ENCODE results near the gene TRIM7.

TRIM7 gene

GRCh38 chr5:181190711-181191525, 14.1 kb downstream of the TRIM7 start:
- no peaks in the 10 kb centered on the region for H3K36me3 ChIP-seq (ENCODE audit: control insufficient read depth, insufficient read depth, low read length)
- peaks cover 17% of the 10 kb centered on the region for H3K27me3 ChIP-seq (ENCODE audit: control insufficient read depth, insufficient read depth, low read length)
- DNase-seq (ENCODE audit: low read depth, low spot score), result no peak
- peaks cover 3% of the 10 kb centered on the region; the same call in 1 of the 2 replicates for H3K4me1 ChIP-seq (ENCODE audit: control insufficient read depth, insufficient read depth, low read length)
- H3K4me3 ChIP-seq (ENCODE audit: low read length), result peak overlapping the region; percentile 78
- no CpG with 5 or more reads among the region's 66 CpGs for WGBS (ENCODE audit: insufficient coverage, insufficient read length)
- no peaks in the 10 kb centered on the region; the same call in 1 of the 2 replicates for H3K9me3 ChIP-seq (ENCODE audit: control insufficient read depth, insufficient read depth, low read length)
- H3K27ac ChIP-seq (ENCODE audit: low read length), result no peak overlapping the region

DNA sequence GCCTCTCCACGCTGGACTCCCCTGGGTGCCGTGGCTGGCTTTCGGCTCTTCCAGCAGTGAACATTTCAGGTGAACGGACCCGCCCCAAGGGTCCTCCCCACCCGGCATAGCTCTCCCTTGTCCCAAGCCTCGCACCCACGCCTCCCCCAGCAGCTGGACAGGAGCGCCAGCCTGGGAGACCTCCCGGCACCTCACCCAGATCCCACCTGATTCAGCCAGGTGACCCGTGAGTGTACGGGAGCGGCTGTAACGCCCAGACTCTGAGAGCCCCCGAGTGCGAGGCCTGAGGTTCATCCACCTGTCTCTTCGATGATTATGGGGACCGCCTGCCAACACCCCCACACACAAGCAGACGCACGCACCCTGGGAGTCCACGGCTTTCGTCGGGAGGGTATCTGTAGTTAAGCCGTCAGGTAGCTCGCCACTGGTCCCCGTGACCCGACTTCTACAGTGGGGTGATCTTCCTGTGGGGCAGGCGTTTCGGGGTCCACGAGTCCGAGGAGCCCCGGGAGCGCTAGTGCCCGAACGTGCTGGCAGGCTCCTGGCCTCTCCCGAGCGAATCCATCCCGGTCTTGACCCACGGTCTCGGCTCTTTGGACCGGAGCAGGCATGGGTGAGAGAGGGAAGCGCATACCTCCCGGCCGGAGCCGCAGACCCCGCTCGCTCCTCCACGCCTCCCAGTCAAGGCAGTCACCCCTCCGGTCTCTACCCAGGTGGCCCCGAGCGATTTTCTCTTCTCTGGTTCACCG, 14.9 kb downstream of the TRIM7 start:
- peaks cover 3% of the 10 kb centered on the region; the same call in 1 of the 2 replicates for H3K4me1 ChIP-seq (ENCODE audit: control insufficient read depth, insufficient read depth, low read length)
- peaks cover 17% of the 10 kb centered on the region for H3K27me3 ChIP-seq (ENCODE audit: control insufficient read depth, insufficient read depth, low read length)
- no peak for DNase-seq (ENCODE audit: low read depth, low spot score)
- no peak overlapping the region for H3K27ac ChIP-seq (ENCODE audit: low read length)
- no CpG with 5 or more reads among the region's 52 CpGs for WGBS (ENCODE audit: insufficient coverage, insufficient read length)
- no peaks in the 10 kb centered on the region; the same call in 1 of the 2 replicates for H3K9me3 ChIP-seq (ENCODE audit: control insufficient read depth, insufficient read depth, low read length)
- H3K36me3 ChIP-seq (ENCODE audit: control insufficient read depth, insufficient read depth, low read length), result no peaks in the 10 kb centered on the region
- peak overlapping the region; percentile 78; the same call in 1 of the 2 replicates for H3K4me3 ChIP-seq (ENCODE audit: low read length)

- peaks cover 3% of the 10 kb centered on the region; the same call in 1 of the 2 replicates for H3K4me1 ChIP-seq (ENCODE audit: control insufficient read depth, insufficient read depth, low read length)
- no peak for DNase-seq (ENCODE audit: low read depth, low spot score)
- no peaks in the 10 kb centered on the region; the same call in 1 of the 2 replicates for H3K9me3 ChIP-seq (ENCODE audit: control insufficient read depth, insufficient read depth, low read length)
- peak overlapping the region; percentile 78; the same call in 1 of the 2 replicates for H3K4me3 ChIP-seq (ENCODE audit: low read length)
- H3K27ac ChIP-seq (ENCODE audit: low read length), result no peak overlapping the region
- H3K27me3 ChIP-seq (ENCODE audit: control insufficient read depth, insufficient read depth, low read length), result peaks cover 17% of the 10 kb centered on the region
- no CpG with 5 or more reads among the region's 41 CpGs for WGBS (ENCODE audit: insufficient coverage, insufficient read length)
- H3K36me3 ChIP-seq (ENCODE audit: control insufficient read depth, insufficient read depth, low read length), result no peaks in the 10 kb centered on the region
Observed at GRCh38 chr5:181189363-181189961, 15.5 kb downstream of the TRIM7 start.

- H3K36me3 ChIP-seq (ENCODE audit: control insufficient read depth, insufficient read depth, low read length), result no peaks in the 10 kb centered on the region
- H3K27ac ChIP-seq (ENCODE audit: low read length), result no peak overlapping the region
- peaks cover 3% of the 10 kb centered on the region; the same call in 1 of the 2 replicates for H3K4me1 ChIP-seq (ENCODE audit: control insufficient read depth, insufficient read depth, low read length)
- no CpG with 5 or more reads among the region's 35 CpGs for WGBS (ENCODE audit: insufficient coverage, insufficient read length)
- peak overlapping the region; percentile 78 for H3K4me3 ChIP-seq (ENCODE audit: low read length)
- H3K27me3 ChIP-seq (ENCODE audit: control insufficient read depth, insufficient read depth, low read length), result peaks cover 17% of the 10 kb centered on the region
- no peaks in the 10 kb centered on the region; the same call in 1 of the 2 replicates for H3K9me3 ChIP-seq (ENCODE audit: control insufficient read depth, insufficient read depth, low read length)
- DNase-seq (ENCODE audit: low read depth, low spot score), result no peak
Observed at GRCh38 chr5:181188700-181189362, 16.2 kb downstream of the TRIM7 start.

- peaks cover 3% of the 10 kb centered on the region; the same call in 1 of the 2 replicates for H3K4me1 ChIP-seq (ENCODE audit: control insufficient read depth, insufficient read depth, low read length)
- peaks cover 17% of the 10 kb centered on the region for H3K27me3 ChIP-seq (ENCODE audit: control insufficient read depth, insufficient read depth, low read length)
- no CpG with 5 or more reads among the region's 37 CpGs for WGBS (ENCODE audit: insufficient coverage, insufficient read length)
- peak overlapping the region; percentile 72; the same call in 1 of the 2 replicates for H3K4me3 ChIP-seq (ENCODE audit: low read length)
- H3K9me3 ChIP-seq (ENCODE audit: control insufficient read depth, insufficient read depth, low read length), result no peaks in the 10 kb centered on the region; the same call in 1 of the 2 replicates
- no peaks in the 10 kb centered on the region for H3K36me3 ChIP-seq (ENCODE audit: control insufficient read depth, insufficient read depth, low read length)
- H3K27ac ChIP-seq (ENCODE audit: low read length), result no peak overlapping the region
- DNase-seq (ENCODE audit: low read depth, low spot score), result no peak
Observed at GRCh38 chr5:181187500-181188213, 17.3 kb downstream of the TRIM7 start.

GRCh38 chr5:181186986-181187499, 18.0 kb downstream of the TRIM7 start:
- peaks cover 2% of the 10 kb centered on the region; the same call in 1 of the 2 replicates for H3K4me1 ChIP-seq (ENCODE audit: control insufficient read depth, insufficient read depth, low read length)
- no peaks in the 10 kb centered on the region; the same call in 1 of the 2 replicates for H3K9me3 ChIP-seq (ENCODE audit: control insufficient read depth, insufficient read depth, low read length)
- no peak for DNase-seq (ENCODE audit: low read depth, low spot score)
- H3K27ac ChIP-seq (ENCODE audit: low read length), result no peak overlapping the region
- WGBS (ENCODE audit: insufficient coverage, insufficient read length), result no CpG with 5 or more reads among the region's 8 CpGs
- no peaks in the 10 kb centered on the region for H3K36me3 ChIP-seq (ENCODE audit: control insufficient read depth, insufficient read depth, low read length)
- H3K27me3 ChIP-seq (ENCODE audit: control insufficient read depth, insufficient read depth, low read length), result peaks cover 17% of the 10 kb centered on the region
- H3K4me3 ChIP-seq (ENCODE audit: low read length), result peak overlapping the region; percentile 72; the same call in 1 of the 2 replicates

DNA sequence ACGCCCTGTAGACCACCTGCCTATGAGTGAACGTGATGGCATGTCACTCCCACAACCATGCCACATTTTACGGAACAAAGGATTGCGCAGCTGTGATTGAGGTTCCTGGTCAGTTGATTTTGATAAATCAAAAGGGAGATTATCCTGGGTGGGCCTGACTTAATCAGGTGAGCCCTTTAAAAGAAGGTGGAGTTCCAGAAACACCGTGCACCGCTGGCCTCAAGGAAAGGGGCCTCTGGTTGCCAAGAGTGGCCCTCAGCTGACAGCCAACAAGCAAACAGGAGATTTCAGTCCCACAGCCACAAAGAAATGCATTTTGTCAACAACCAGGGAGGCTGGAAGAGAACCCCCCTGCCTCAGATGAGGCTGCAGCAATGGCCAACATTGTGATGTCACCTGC, 19.0 kb downstream of the TRIM7 start:
- peaks cover 17% of the 10 kb centered on the region for H3K27me3 ChIP-seq (ENCODE audit: control insufficient read depth, insufficient read depth, low read length)
- H3K4me1 ChIP-seq (ENCODE audit: control insufficient read depth, insufficient read depth, low read length), result peaks cover 2% of the 10 kb centered on the region; the same call in 1 of the 2 replicates
- WGBS (ENCODE audit: insufficient coverage, insufficient read length), result no CpG with 5 or more reads among the region's 6 CpGs
- H3K27ac ChIP-seq (ENCODE audit: low read length), result no peak overlapping the region
- no peaks in the 10 kb centered on the region for H3K36me3 ChIP-seq (ENCODE audit: control insufficient read depth, insufficient read depth, low read length)
- H3K9me3 ChIP-seq (ENCODE audit: control insufficient read depth, insufficient read depth, low read length), result no peaks in the 10 kb centered on the region; the same call in 1 of the 2 replicates
- no peak overlapping the region for H3K4me3 ChIP-seq (ENCODE audit: low read length)
- DNase-seq (ENCODE audit: low read depth, low spot score), result no peak

DNA sequence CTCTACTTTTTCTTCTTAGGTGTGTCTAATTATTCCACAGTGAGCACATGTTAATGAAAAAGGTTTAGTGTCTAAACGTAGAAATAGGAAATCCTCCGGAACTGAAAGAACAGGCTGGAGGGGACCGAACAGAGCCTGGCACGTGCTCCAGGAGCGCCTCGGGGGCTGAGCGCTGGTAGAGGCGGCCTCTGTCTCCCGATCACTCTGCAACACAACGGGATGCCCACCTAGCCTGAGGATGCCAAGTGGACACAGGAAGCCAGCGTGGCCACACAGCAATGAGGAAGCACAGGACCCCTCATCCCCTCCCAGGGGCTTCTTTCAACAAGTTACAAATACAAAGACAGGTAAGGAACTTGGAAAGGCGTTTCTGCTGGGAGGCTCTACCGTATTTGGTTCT, 19.4 kb downstream of the TRIM7 start:
- H3K36me3 ChIP-seq (ENCODE audit: control insufficient read depth, insufficient read depth, low read length), result no peaks in the 10 kb centered on the region
- H3K27ac ChIP-seq (ENCODE audit: low read length), result no peak overlapping the region
- H3K27me3 ChIP-seq (ENCODE audit: control insufficient read depth, insufficient read depth, low read length), result peaks cover 13% of the 10 kb centered on the region
- no CpG with 5 or more reads among the region's 13 CpGs for WGBS (ENCODE audit: insufficient coverage, insufficient read length)
- no peaks in the 10 kb centered on the region; the same call in 1 of the 2 replicates for H3K9me3 ChIP-seq (ENCODE audit: control insufficient read depth, insufficient read depth, low read length)
- no peak overlapping the region for H3K4me3 ChIP-seq (ENCODE audit: low read length)
- peaks cover 2% of the 10 kb centered on the region; the same call in 1 of the 2 replicates for H3K4me1 ChIP-seq (ENCODE audit: control insufficient read depth, insufficient read depth, low read length)
- no peak for DNase-seq (ENCODE audit: low read depth, low spot score)

- H3K27me3 ChIP-seq (ENCODE audit: control insufficient read depth, insufficient read depth, low read length), result peaks cover 6% of the 10 kb centered on the region
- WGBS (ENCODE audit: insufficient coverage, insufficient read length), result no CpG with 5 or more reads among the region's 16 CpGs
- H3K9me3 ChIP-seq (ENCODE audit: control insufficient read depth, insufficient read depth, low read length), result no peaks in the 10 kb centered on the region; the same call in 1 of the 2 replicates
- no peak for DNase-seq (ENCODE audit: low read depth, low spot score)
- no peak overlapping the region for H3K27ac ChIP-seq (ENCODE audit: low read length)
- no peak overlapping the region for H3K4me3 ChIP-seq (ENCODE audit: low read length)
- no peaks in the 10 kb centered on the region for H3K36me3 ChIP-seq (ENCODE audit: control insufficient read depth, insufficient read depth, low read length)
- no peaks in the 10 kb centered on the region for H3K4me1 ChIP-seq (ENCODE audit: control insufficient read depth, insufficient read depth, low read length)
Observed at GRCh38 chr5:181184845-181185216, 20.2 kb downstream of the TRIM7 start.

Measured in iPS DF 6.9 (cell line).